CD4-positive, alpha-beta T cell treated with Interferon alpha-2 for 1 hour (primary cell): ENCODE results near the gene INHBC.

Experiments
- DNase-seq, 2 donors: peaks; one replicate each; pipeline ENCODE4 v3.0.0-alpha.2; 2020 to 2022

Gene INHBC

DNA sequence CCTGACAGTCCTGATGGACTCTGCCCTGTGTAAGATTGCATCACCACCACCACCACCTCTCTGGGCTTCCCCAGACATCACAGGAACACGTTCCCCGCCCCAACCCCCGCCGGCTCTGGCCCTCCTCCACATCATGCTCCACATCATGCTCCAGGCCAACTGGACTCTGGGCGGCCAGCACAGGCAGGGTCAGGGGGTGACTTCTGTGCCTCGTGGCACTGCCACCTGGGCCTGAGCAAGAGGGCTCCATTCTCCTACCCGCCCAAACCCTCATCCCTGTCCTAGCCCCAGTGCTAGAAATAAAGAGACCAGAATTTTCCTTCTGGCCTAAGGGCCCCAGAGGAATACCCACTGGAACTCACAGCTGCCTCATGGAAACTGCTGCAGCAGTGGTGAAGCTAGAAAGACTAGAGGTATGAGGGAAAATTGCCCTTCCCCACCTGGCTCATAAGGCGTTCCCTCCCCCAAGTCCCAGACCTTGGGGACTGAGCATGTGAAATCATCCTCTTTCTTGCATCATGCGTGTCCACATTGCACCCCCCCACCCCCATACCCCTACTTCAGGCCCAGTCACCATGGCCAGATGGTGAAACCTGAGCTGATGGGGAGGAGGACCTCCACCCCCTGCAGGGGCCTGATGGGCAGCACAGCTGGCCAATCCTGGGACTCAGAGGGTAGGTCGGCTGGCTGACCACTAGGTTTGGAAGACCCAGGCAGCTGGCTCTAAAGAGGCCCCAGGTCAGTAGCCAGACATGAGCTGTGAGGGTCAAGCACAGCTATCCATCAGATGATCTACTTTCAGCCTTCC, 20.2 kb downstream of the INHBC start, which contains the start of gene INHBE:
INHBE (plus strand) TSS at position 742 of the 808 bp plus-strand sequence. CDS start 230 bp downstream, outside the sequence.
- DNase-seq = no peak

DNA sequence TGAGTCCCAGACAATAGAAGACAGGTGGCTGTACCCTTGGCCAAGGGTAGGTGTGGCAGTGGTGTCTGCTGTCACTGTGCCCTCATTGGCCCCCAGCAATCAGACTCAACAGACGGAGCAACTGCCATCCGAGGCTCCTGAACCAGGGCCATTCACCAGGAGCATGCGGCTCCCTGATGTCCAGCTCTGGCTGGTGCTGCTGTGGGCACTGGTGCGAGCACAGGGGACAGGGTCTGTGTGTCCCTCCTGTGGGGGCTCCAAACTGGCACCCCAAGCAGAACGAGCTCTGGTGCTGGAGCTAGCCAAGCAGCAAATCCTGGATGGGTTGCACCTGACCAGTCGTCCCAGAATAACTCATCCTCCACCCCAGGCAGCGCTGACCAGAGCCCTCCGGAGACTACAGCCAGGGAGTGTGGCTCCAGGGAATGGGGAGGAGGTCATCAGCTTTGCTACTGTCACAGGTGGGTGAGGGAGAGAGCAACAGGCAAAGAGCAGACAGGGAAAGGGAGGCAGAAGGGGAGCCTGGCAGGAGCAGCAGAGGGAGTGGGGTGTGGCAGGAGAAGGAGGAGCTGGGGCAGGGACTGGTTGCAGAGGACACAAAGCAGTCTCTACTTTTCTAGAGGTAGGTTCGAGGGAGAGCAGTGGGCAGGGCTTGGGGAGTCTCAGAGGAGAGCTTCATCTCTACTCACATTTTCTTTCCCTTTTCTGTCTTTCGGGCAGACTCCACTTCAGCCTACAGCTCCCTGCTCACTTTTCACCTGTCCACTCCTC, 21.0 kb downstream of the INHBC start:
- DNase-seq = no peak

DNA sequence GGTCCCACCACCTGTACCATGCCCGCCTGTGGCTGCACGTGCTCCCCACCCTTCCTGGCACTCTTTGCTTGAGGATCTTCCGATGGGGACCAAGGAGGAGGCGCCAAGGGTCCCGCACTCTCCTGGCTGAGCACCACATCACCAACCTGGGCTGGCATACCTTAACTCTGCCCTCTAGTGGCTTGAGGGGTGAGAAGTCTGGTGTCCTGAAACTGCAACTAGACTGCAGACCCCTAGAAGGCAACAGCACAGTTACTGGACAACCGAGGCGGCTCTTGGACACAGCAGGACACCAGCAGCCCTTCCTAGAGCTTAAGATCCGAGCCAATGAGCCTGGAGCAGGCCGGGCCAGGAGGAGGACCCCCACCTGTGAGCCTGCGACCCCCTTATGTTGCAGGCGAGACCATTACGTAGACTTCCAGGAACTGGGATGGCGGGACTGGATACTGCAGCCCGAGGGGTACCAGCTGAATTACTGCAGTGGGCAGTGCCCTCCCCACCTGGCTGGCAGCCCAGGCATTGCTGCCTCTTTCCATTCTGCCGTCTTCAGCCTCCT, 21.6 kb downstream of the INHBC start:
- DNase-seq = peak; percentile 57 to 71

DNA sequence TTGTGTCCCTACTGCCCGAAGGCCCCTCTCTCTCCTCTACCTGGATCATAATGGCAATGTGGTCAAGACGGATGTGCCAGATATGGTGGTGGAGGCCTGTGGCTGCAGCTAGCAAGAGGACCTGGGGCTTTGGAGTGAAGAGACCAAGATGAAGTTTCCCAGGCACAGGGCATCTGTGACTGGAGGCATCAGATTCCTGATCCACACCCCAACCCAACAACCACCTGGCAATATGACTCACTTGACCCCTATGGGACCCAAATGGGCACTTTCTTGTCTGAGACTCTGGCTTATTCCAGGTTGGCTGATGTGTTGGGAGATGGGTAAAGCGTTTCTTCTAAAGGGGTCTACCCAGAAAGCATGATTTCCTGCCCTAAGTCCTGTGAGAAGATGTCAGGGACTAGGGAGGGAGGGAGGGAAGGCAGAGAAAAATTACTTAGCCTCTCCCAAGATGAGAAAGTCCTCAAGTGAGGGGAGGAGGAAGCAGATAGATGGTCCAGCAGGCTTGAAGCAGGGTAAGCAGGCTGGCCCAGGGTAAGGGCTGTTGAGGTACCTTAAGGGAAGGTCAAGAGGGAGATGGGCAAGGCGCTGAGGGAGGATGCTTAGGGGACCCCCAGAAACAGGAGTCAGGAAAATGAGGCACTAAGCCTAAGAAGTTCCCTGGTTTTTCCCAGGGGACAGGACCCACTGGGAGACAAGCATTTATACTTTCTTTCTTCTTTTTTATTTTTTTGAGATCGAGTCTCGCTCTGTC, 22.3 kb downstream of the INHBC start:
- DNase-seq = no peak

DNA sequence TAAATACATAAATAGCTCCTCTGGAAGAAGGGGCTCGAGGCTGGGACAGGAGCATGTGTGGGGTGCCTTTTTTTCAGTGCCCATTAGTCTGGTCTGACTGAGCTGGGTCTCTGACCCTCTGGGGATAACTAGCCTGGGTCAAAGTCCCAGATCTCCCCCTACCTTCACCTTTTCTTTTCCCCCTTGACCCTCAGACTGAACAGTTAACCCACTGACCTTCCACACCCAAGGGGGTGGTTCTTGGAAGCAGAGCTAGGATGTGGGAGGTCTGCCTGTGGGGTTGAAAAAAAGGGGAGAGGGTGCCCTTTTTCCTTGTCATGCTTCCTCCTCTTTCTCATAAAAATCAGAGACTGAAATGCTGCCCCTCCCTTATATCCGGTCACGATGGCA, 24.1 kb downstream of the INHBC start:
- DNase-seq = no peak

DNA sequence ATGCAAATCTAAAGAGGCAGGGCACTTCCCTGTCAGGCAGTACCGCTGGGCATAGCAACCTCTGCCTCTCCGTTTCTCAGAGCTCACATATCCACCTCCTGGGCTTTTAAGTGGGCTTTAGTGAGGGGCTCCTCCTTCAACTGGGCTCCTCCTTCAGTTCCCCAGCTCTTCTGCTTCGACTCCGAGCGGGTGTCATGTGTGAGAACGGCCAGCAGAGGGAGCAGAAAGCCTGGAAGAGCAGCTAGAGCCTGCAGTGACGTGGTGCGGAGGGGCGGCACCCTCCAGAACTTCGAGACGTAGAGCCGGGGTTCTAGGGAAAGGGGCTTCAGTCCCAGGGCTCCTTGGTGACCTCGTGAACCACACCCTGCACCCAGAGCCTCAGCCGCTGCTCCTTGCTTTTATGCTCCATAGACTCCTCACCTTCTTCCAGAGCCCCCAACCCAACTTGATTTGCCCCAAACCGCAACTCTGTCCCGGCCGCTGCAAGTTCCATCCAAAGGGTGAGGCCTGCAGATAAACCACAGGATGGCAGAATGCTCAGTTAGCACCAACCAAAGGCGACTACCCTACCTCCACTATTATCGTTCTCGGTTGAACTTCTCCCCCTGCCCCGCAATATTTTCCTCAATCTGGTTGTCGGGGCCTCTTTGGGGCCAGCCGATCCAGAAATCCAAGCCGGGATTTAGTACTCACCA, 24.6 kb downstream of the INHBC start:
- DNase-seq = peak; percentile 95 to 96

DNA sequence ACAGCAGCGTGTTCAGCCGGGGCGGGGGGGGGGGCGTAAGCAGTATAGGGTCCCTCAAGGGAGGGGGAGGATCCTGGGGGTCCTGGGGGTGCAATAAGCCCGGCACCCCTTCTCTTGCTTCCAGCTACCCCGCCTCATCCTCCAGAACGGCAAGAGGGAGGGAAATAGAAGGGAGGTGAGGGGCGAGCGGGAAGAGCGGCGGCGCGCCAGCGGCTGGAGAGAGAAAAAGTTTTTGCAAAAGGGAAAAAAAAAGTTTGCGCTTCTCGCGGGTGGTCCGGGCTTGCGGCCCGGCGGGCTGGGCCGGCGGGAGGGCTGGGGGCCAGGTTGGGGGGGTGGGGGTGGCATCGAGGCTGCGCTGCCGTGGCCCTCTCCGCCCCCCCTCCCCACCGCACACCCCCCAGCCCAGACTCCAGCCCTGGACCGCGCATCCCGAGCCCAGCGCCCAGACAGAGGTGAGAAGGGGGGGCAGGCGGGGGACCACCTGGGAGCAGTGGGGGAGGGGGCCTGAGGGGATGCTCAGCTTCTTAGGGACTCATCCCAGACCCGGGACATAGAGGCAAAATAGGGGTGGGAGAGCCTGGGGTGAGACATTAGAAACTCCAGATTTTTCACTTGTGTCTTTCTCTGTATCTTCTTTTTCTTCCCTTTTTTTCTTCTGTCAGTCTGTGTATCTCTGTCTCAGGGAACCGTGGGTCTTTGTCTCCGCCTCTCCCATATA, 25.3 kb downstream of the INHBC start, which contains the start of gene GLI1:
GLI1 (plus strand) TSS at position 36 of the 718 bp plus-strand sequence. CDS start 3,907 bp downstream, outside the sequence.
- no peak for DNase-seq

DNA sequence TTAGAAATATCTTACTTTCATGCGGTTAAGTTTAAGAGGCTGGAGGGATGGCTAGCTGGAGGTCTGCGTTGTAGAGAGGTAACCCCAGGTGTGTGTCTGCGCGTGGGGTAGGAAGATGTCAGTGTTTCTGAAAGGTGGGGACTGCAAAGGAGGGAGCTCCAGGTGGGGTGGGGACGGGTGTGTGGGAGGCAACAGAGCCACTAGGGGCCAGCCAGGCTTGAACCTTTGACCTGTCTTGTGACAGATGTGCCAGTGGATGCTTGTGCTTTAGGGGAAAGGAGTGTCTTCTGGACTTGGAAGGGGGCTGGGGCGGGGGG, 25.8 kb downstream of the INHBC start:
- peak in 1 of 2 donors; percentile 36 for DNase-seq

DNA sequence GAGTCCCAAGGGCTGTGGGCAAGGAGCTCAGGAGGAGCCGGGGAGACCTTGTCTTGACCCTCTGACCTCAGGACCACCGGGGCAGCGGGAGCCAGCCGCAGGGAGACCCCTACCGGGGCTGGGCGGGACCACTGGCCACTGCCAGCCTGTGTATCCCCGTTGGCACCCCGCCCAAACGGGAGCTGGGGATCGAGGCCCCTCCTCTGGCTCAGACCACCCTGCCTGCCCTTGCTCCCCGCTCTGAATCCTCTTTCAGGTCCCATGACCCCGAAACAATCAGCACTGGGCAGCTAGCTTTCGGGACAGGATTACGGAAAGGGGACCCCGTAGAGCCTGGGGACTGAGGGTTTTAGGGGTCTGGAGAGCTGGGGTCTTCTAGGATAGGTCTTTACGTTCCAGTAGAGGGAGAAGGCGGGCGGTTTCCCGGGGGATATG, 26.3 kb downstream of the INHBC start:
- no peak for DNase-seq

DNA sequence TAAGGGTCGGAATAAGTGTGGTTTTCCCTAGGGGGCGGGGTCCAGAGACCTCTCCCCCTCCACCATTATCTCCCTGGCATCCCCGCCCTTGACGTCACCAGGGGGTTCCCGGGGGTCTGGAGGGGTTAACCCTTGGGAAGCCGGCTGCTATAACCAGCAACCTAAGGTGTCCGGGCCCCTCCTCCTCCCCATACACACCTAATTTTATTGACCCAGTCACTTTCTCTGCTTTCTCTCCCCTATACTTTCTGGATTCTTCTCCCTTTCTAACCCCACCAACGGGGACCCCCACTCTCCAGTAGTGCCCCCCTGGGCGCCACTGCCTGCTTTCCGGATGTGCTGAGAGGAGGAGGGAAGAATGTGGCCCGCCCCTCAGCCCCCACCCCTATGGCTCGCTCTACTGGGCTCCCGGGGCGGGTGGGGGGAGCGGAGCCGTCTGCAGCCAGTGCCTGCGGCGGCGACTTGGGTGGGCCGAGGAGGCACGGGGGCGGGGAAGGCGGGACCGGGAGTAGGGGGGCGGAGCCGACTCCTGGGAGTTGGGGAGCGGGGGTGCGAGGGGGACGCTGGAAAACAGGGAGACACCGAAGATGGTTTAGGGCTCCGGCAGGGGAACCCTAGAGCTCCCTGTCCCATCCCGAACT, 26.8 kb downstream of the INHBC start:
- DNase-seq = peak; percentile 43 to 56

DNA sequence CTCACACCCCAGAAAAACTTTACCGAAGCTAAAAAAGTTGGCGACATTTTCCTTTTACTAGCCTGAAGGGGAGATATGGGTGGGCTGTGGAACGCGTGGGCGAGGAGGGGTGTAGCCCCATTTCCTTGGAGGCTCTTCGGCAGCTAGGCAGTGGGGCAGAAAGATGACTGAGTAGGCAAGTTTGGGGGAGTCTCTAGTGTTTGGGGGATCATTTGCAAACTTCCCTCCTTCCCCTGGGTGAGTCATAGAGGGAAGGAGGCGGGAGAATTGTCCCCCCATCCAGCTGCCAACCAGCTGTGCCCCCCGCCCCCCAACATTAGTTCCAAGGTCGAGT, 27.3 kb downstream of the INHBC start:
- DNase-seq = no peak

DNA sequence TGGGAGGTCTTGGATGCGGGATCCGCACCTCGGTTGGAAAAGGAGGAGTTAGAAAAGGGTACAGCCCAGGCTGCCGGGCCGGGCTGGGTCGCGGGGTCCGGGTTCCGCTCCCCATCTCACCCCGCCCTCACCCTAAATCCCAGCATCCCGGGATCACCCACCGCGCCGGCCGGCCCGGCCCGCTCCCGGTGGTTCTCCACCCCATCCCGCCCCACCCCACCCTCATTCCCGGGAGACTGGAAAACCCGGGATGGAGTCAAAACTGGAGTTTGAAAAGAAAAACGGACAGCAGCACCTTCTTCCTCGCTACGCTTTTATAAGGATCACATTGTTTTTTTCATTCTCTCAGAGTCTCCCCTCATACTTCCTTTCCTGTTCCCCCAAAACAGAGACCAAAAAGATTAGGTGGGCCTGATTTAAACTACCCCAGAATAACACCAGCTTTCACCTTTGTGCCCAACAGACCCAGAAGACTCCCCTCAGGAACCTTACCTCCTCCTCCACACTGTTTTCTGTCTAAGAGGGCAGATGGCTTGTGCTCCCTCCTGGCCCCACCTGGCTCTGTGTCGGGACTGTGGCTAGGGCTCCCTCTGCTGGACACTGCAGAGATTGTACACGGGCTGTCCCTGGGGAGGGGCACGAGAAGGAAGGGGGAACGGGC, 27.8 kb downstream of the INHBC start:
- DNase-seq = peak; percentile 89 to 92

DNA sequence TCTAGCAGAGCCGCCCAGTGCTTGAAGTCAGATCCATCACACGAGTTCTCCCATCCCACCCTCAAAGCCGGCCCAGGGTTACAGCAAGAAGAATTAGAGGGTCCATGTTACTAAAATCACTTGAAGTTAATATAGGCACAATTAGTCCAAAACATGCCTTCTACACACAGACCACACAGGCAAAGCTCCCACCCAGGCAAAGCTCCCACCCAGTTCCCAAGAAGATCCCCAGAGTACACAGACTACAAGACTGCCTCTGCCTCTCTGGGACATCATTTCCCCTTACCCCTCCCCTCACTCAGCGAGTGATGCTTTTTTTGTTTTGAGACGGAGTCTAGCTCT, 28.3 kb downstream of the INHBC start:
- no peak for DNase-seq

DNA sequence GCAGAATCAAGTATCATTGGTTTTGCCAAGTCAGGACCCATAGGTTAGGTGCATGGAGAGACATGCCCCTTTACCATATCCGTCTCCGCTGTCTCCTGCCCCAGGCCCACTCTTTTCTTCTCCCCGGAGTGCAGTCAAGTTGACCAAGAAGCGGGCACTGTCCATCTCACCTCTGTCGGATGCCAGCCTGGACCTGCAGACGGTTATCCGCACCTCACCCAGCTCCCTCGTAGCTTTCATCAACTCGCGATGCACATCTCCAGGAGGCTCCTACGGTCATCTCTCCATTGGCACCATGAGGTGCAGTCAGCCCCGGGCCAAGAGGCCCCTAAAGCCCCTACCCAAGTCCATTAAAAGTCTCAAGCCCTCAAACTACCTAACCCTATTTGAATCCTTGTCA, 30.0 kb downstream of the INHBC start:
- no peak for DNase-seq

DNA sequence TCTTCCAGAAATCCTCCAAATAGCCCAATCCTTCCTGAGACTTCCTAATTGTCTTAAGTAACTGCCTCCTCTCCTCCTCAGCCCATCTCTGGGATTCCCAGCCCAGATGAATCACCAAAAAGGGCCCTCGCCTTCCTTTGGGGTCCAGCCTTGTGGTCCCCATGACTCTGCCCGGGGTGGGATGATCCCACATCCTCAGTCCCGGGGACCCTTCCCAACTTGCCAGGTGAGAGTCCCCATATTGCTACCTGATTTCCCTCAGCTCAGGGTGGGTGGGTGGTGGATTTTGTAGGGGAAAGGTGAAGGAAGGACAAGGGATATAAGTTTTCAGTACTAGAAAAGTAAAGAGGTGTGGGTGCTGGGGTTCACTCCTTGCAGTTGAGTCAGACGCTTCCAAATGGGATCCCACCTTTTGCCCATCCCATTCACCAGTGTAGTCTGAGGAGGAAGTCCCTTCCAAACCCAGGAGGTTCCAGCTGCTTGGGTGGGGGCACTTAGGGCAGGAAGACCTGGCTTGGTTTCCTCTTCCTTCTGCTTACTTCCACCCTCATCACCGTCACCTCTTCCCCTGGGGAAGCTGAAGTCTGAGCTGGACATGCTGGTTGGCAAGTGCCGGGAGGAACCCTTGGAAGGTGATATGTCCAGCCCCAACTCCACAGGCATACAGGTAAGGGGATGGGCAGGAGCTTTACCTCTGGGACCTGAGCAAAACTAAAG, 30.6 kb downstream of the INHBC start:
- no peak for DNase-seq

DNA sequence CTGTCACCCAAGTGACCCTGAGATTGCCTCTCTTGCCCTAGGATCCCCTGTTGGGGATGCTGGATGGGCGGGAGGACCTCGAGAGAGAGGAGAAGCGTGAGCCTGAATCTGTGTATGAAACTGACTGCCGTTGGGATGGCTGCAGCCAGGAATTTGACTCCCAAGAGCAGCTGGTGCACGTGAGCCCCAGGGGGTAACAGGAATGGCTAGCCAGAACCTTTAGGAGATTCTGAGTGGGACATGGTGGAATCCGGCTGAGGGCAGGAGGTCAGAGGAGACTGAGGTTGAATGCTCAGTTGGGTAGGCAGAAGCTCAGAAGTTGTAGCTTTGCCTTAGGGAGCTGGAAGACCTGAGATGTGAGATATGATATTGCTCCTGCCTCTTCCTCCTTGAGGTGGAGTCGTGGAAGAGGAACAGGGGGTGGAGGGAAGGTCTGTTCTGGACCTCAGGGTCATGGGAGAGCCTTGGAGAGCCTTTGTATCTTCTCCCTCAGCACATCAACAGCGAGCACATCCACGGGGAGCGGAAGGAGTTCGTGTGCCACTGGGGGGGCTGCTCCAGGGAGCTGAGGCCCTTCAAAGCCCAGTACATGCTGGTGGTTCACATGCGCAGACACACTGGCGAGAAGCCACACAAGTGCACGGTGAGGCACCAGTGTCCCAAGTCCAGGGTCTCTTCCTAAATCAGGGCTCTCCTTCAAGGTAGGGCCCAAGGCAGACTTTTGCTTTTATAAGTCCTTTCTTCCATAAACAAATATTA, 31.3 kb downstream of the INHBC start:
- no peak for DNase-seq

DNA sequence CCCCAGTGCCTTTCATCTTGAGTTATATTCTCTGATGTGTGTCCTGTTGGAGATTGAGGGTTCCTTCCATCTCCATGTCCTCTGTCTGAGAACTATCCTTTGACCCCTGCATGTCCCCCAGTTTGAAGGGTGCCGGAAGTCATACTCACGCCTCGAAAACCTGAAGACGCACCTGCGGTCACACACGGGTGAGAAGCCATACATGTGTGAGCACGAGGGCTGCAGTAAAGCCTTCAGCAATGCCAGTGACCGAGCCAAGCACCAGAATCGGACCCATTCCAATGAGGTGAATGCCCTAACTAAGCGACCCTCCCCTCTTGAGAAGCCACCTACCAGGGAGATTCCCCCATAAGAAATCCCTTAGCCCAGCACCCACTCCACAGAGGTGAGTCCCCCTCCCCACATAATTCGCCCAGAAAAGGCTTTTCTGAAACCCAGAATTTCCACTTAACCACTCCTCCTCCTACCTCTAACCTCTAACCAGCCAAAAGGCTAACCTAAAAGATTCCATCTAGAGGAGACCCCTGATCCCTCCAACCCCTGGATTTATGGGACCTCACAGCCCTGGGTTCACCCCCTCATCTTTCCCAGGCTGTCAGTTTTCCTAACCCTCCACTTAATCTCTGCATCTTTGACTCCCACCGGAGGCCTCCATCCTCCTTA, 32.8 kb downstream of the INHBC start:
- no peak for DNase-seq

DNA sequence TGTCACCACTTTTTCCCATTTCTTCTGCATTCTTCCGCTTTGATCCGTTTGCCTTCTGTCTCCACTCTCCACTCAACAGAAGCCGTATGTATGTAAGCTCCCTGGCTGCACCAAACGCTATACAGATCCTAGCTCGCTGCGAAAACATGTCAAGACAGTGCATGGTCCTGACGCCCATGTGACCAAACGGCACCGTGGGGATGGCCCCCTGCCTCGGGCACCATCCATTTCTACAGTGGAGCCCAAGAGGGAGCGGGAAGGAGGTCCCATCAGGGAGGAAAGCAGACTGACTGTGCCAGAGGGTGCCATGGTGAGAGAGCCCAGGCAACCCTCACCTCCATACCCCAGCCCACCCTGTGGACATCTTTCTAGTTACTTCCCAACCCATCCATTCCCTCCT, 33.3 kb downstream of the INHBC start:
- no peak for DNase-seq
